Lower leg skin (tissue), 4 donors: Measurements from ENCODE around the gene SLC28A3. TPM values are rescaled to one million over a fixed set of nuclear protein-coding genes. Genes with fewer than 3 reads are reported as not detected.

ENCODE experiments used
- DNase-seq, 2 donors: peaks; one replicate each; pipeline ENCODE4 v3.0.0-alpha.2; 2019; ENCODE audit warnings: low spot score in 2 of 2
- H3K4me3 ChIP-seq: fragments of 200-600 bp; sonication (generic); 2 replicates; pipeline ENCODE4 v1.5.1; 2017; ENCODE audit warnings: mild to moderate bottlenecking, low read depth; ENCODE audit not compliant: poor library complexity, severe bottlenecking
- POLR2A ChIP-seq, 2 donors: fragments of 450-650 bp; IDR thresholded peaks; one replicate each; pipeline ENCODE4 v1.6.1; 2016 to 2017; ENCODE audit warnings: antibody characterized with exemption in 2 of 2, mild to moderate bottlenecking in 1 of 2, moderate library complexity in 1 of 2
- WGBS, 2 donors: methylation state at CpG; one replicate each; pipeline ENCODE4 v1.1.5; 2018; 5-methylcytosine and 5-hydroxymethylcytosine counted together
- intact Hi-C: fragments of 100-400 bp; cut with DNase I; formaldehyde crosslinking; loops from one replicate; pipeline ENCODE4 v1.15.0; 2023; ENCODE audit warnings: low total_unique reads
- total RNA-seq, 4 donors: library from RNA; depleted of rRNA; stranded (reverse); fragments of >200 nt; gene quantifications; one replicate each; pipeline ENCODE4 v1.1.0, GENCODE V29; 2016
- TF ChIP-seq, protein P1 (sequence below), 3 donors: fragments of 450-650 bp; IDR thresholded peaks; one replicate each; pipeline ENCODE4 v1.5.1; 2016; ENCODE audit warnings: antibody characterized with exemption in 3 of 3, mild to moderate bottlenecking in 3 of 3, moderate library complexity in 2 of 3

The SLC28A3 gene
- total RNA-seq, 4 donors from 2014 or later = 9.5 to 19.0 (median 13.6) TPM

- no peak for DNase-seq
- 74 to 75% methylated on average over 3 of the region's 3 CpGs for WGBS, 2 donors
- no peak overlapping the region for H3K4me3 ChIP-seq
- TF ChIP-seq, protein P1, sequence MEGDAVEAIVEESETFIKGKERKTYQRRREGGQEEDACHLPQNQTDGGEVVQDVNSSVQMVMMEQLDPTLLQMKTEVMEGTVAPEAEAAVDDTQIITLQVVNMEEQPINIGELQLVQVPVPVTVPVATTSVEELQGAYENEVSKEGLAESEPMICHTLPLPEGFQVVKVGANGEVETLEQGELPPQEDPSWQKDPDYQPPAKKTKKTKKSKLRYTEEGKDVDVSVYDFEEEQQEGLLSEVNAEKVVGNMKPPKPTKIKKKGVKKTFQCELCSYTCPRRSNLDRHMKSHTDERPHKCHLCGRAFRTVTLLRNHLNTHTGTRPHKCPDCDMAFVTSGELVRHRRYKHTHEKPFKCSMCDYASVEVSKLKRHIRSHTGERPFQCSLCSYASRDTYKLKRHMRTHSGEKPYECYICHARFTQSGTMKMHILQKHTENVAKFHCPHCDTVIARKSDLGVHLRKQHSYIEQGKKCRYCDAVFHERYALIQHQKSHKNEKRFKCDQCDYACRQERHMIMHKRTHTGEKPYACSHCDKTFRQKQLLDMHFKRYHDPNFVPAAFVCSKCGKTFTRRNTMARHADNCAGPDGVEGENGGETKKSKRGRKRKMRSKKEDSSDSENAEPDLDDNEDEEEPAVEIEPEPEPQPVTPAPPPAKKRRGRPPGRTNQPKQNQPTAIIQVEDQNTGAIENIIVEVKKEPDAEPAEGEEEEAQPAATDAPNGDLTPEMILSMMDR (IDR thresholded peaks at IDR 0.05) = no peak
- no peak for TF ChIP-seq POLR2A (IDR thresholded peaks at IDR 0.05)
- intact Hi-C loops = no loop called here
These were observed 15.1 kb downstream of the SLC28A3 start for GRCh38 chr9:84325347-84325973.

DNA sequence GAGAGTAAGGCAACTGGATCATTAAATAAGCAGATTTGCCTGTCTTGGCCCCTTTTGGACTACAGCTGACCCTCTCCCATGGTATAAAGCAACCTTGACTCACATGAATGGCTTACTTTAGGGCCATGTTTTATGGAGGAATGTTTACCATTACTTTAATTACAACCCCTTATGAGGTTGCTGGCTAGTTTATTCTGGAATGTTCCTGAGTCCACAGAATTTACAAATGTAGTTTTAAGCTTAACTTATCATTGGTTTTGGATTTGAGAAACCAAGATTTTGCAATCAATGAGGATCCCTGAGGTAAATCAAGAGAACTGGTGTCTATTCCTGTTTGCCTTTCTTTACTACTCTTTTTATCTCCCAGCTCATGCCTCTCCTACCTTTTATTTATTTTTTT is 15.7 kb downstream of the SLC28A3 start:
- intact Hi-C loops = no loop called here
- no peak for DNase-seq
- H3K4me3 ChIP-seq = no peak overlapping the region
- no peak for TF ChIP-seq POLR2A (IDR thresholded peaks at IDR 0.05)
- TF ChIP-seq, protein P1 (IDR thresholded peaks at IDR 0.05) = no peak

DNA sequence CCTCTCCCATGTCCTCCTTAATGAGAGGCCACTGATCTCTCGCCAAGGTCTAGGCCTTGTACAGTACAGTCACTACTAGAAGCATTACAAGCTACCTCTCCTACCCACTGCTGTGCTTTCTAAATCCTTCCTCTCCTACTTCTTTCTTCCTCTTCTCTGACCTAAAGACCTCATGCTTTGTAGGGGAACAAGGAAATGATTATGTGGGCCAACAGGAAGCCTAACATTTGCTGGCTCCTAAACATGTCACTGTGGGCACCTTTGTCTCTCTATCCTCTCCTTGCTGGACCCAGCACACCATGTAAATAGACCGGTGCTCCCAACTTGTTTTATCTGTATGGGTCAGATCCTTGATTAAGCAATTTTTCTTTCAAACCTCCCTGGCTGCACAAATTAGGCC is 16.7 kb downstream of the SLC28A3 start:
- H3K4me3 ChIP-seq = no peak overlapping the region
- WGBS, 2 donors = 77 to 79% methylated on average over 2 of the region's 2 CpGs
- intact Hi-C loops = no loop called here
- DNase-seq = no peak
- no peak for TF ChIP-seq POLR2A (IDR thresholded peaks at IDR 0.05)
- TF ChIP-seq, protein P1 (IDR thresholded peaks at IDR 0.05) = no peak

DNA sequence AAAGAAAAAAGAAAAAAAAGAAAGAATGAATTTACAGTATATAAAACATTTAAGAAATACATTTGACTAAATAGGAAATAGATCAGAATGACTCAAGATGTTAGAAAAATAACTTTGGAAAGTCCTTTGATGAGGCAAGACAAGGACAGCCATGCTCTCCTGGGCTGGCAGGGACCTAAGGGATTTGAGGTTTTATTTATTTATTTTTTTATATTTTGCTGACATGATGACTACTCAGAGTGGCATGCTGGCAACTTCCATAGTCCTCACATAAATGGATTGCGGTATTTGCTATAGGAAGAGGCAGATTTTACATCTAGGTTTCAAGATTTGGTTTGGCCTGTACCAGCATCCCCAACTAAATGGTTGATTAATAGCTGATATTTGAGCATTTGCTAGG is 17.7 kb downstream of the SLC28A3 start:
- H3K4me3 ChIP-seq = no peak overlapping the region
- intact Hi-C loops = no loop called here
- WGBS, 2 donors = 93 to 97% methylated on average over 1 of the region's 1 CpG
- TF ChIP-seq, protein P1 (IDR thresholded peaks at IDR 0.05) = no peak
- no peak for TF ChIP-seq POLR2A (IDR thresholded peaks at IDR 0.05)
- no peak for DNase-seq

GRCh38 chr9:84320231-84320630 is 20.3 kb downstream of the SLC28A3 start:
- no peak for DNase-seq
- no peak overlapping the region for H3K4me3 ChIP-seq
- TF ChIP-seq, protein P1 (IDR thresholded peaks at IDR 0.05) = no peak
- no peak for TF ChIP-seq POLR2A (IDR thresholded peaks at IDR 0.05)
- intact Hi-C loops = no loop called here
- WGBS, 2 donors = 90 to 95% methylated on average over 1 of the region's 1 CpG

GRCh38 chr9:84319632-84320031 is 20.9 kb downstream of the SLC28A3 start:
- 81 to 84% methylated on average over 4 of the region's 4 CpGs for WGBS, 2 donors
- TF ChIP-seq, protein P1 (IDR thresholded peaks at IDR 0.05) = no peak
- no peak for TF ChIP-seq POLR2A (IDR thresholded peaks at IDR 0.05)
- intact Hi-C loops = loop anchor here (5.0 kb wide), 1 partner anchor 382 kb away; no protein-coding TSS in a partner anchor
- H3K4me3 ChIP-seq = no peak overlapping the region
- no peak for DNase-seq
